HepG2 (cell line): ENCODE results near the gene CACNA1G. TPM values are rescaled to one million over a fixed set of nuclear protein-coding genes. Genes with fewer than 3 reads are reported as not detected.
A peak's percentile ranks its signal among the peaks of the same experiment; 100 is the strongest.

Experiments used
- AGO2 ChIP-seq: fragments of 200-400 bp; formaldehyde crosslinking; optimal IDR thresholded peaks from 2 replicates; pipeline ENCODE3; 2017; ENCODE audit warnings: mild to moderate bottlenecking, low read depth, low read length, moderate library complexity
- ARNTL ChIP-seq: sonication (generic); formaldehyde crosslinking; IDR thresholded peaks from 2 replicates; pipeline ENCODE4 v1.4.0; 2020; ENCODE audit warnings: mild to moderate bottlenecking, missing genetic modification reagents
- ATRX ChIP-seq: sonication (generic); formaldehyde crosslinking; IDR thresholded peaks from 2 replicates; pipeline ENCODE4 v1.4.0; 2020; ENCODE audit warnings: missing genetic modification reagents, borderline replicate concordance
- CAMTA2 ChIP-seq: sonication (generic); formaldehyde crosslinking; IDR thresholded peaks from 2 replicates; pipeline ENCODE4 v1.4.0; 2020; ENCODE audit warnings: mild to moderate bottlenecking, missing genetic modification reagents, borderline replicate concordance
- CBX5 ChIP-seq: sonication (generic); formaldehyde crosslinking; IDR thresholded peaks from 2 replicates; pipeline ENCODE4 v1.4.0; 2020; ENCODE audit warnings: missing genetic modification reagents, borderline replicate concordance
- CEBPB ChIP-seq: IDR thresholded peaks from 2 replicates; pipeline ENCODE4 v1.6.1; 2011; ENCODE audit warnings: low read depth, low read length, improper control_type of control experiment, borderline replicate concordance
- FOXJ3 ChIP-seq: sonication (generic); formaldehyde crosslinking; IDR thresholded peaks from 2 replicates; pipeline ENCODE4 v1.4.0; 2020; ENCODE audit warnings: missing genetic modification reagents, mild to moderate bottlenecking, borderline replicate concordance
- GFI1 ChIP-seq: sonication (generic); formaldehyde crosslinking; IDR thresholded peaks from 2 replicates; pipeline ENCODE4 v1.5.0; 2020; ENCODE audit warnings: missing genetic modification reagents, mild to moderate bottlenecking, borderline replicate concordance
- ISL2 ChIP-seq: sonication (generic); formaldehyde crosslinking; IDR thresholded peaks from 2 replicates; pipeline ENCODE4 v1.5.0; 2020; ENCODE audit warnings: missing genetic modification reagents
- MEIS1 ChIP-seq: sonication (generic); formaldehyde crosslinking; IDR thresholded peaks from 2 replicates; pipeline ENCODE4 v1.9.0; 2021; ENCODE audit warnings: mild to moderate bottlenecking, missing genetic modification reagents, moderate library complexity, borderline replicate concordance
- NR3C1 ChIP-seq: sonication (generic); formaldehyde crosslinking; IDR thresholded peaks from 2 replicates; pipeline ENCODE4 v1.4.0; 2020; ENCODE audit warnings: missing genetic modification reagents
- PHF5A ChIP-seq: IDR thresholded peaks from one replicate; pipeline ENCODE4 v1.6.1; 2018; ENCODE audit warnings: low read depth, missing genetic modification reagents; ENCODE audit not compliant: unreplicated experiment
- REXO4 ChIP-seq: sonication (generic); formaldehyde crosslinking; IDR thresholded peaks from 2 replicates; pipeline ENCODE4 v1.8.0; 2022; ENCODE audit warnings: missing genetic modification reagents, mild to moderate bottlenecking, borderline replicate concordance
- SNAPC2 ChIP-seq: sonication (generic); formaldehyde crosslinking; IDR thresholded peaks from 2 replicates; pipeline ENCODE4 v1.8.1; 2022; ENCODE audit warnings: mild to moderate bottlenecking, missing genetic modification reagents
- YEATS4 ChIP-seq: sonication (generic); formaldehyde crosslinking; IDR thresholded peaks from 2 replicates; pipeline ENCODE4 v1.4.0; 2020; ENCODE audit warnings: missing genetic modification reagents, borderline replicate concordance
- ZBTB38 ChIP-seq: sonication (generic); formaldehyde crosslinking; IDR thresholded peaks from 2 replicates; pipeline ENCODE4 v1.5.1; 2020; ENCODE audit warnings: mild to moderate bottlenecking, missing genetic modification reagents
- ZNF121 ChIP-seq: sonication (generic); formaldehyde crosslinking; IDR thresholded peaks from 2 replicates; pipeline ENCODE4 v1.5.0; 2020; ENCODE audit warnings: mild to moderate bottlenecking, missing genetic modification reagents
- ZNF225 ChIP-seq: sonication (generic); formaldehyde crosslinking; IDR thresholded peaks from 2 replicates; pipeline ENCODE4 v1.4.0; 2020; ENCODE audit warnings: mild to moderate bottlenecking, missing genetic modification reagents
- polyA plus RNA-seq, 8 experiments: library from polyadenylated mRNA; depleted of rRNA in 3 of 8; stranded (reverse) in 7 of 8; unstranded in 1 of 8; fragments of >200 nt; fragmentation: Illumina TruSeq in 4 of 8; extraction: Trizol in 4 of 8; gene quantifications; 2 replicates each; pipeline versions ENCODE4 v1.2.1 to v1.2.3, GENCODE V29; 2011 to 2016; ENCODE audit warnings: low read depth in 4 of 8, missing spikeins in 1 of 8, mixed read lengths in 1 of 8; ENCODE audit not compliant: insufficient read depth in 1 of 8
- total RNA-seq, 5 experiments: library from RNA; depleted of rRNA; stranded (reverse); fragments of >200 nt; fragmentation: Illumina TruSeq; extraction: Trizol; gene quantifications; 2 replicates each; pipeline ENCODE4 v1.2.3, GENCODE V29; 2016; ENCODE audit warnings: low read depth in 1 of 5
- TF ChIP-seq, protein P1 (sequence below): sonication (generic); formaldehyde crosslinking; IDR thresholded peaks from 2 replicates; pipeline ENCODE4 v1.4.0; 2020; ENCODE audit warnings: mild to moderate bottlenecking, low read depth, missing genetic modification reagents
- TF ChIP-seq, protein P2 (sequence below): sonication (generic); formaldehyde crosslinking; IDR thresholded peaks from 2 replicates; pipeline ENCODE4 v1.4.0; 2020; ENCODE audit warnings: missing genetic modification reagents, borderline replicate concordance
- TF ChIP-seq, protein P3 (sequence below): sonication (generic); formaldehyde crosslinking; IDR thresholded peaks from 2 replicates; pipeline ENCODE4 v1.4.0; 2020; ENCODE audit warnings: mild to moderate bottlenecking, missing genetic modification reagents
- TF ChIP-seq, protein P4 (sequence below): IDR thresholded peaks from 2 replicates; pipeline ENCODE4 v1.6.1; 2016; ENCODE audit warnings: missing compliant biosample characterization, missing genetic modification reagents, borderline replicate concordance
- TF ChIP-seq, protein P5 (sequence below): sonication (generic); formaldehyde crosslinking; IDR thresholded peaks from 2 replicates; pipeline ENCODE4 v1.5.0; 2020; ENCODE audit warnings: mild to moderate bottlenecking, missing genetic modification reagents, moderate library complexity

The CACNA1G gene
- total and polyA plus RNA-seq, 2 of the 13 experiments (the other 11 are each of a cell fraction or from before 2014, with no cell fraction given): 0.02 TPM; not detected in 1

DNA sequence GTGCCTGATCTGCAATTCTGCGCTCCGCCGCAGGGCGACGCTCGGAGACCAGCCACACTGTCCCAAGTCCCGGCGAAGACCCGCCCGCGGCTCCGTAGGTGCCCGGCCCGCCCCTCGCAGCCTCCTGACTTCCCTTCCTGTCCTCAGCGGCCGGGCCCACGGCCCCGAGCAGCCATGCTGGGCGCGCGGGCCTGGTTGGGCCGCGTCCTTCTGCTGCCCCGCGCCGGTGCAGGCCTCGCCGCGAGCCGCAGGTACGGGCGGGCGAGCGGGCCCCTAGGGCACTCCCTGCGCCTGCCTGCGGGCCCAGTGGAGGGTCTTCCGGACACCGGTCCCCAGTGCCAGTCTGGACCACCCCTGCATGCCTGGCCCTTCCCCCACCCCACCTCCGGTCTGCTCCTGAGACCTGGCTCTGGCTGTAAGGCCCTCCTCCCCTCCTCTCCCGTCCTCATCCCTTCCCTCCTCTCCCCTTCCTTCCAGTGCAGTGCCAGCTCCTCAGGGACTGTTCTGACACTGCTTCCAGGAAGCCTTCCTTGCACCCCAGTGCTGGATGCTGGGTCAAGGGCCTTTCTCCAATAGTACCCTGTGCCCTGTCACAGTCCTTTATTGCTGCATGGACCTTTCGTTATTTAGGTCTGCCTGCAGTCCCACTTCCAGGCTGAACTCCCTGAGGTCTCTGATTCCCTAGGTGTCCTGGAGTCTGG lies 13.3 kb upstream of the CACNA1G start, which contains the start of gene SPATA20 (continued):
- TF ChIP-seq ATRX (CRISPR knock-in tag) (no peak), CBX5 (0 out of 2 replicates have a peak, but pooled peaks have one; percentile 19), GFI1 (CRISPR knock-in tag) (peak; percentile 16; the same call in 1 of the 2 replicates), CAMTA2 (CRISPR knock-in tag) (0 out of 2 replicates have a peak, but pooled peaks have one; percentile 34), PHF5A (CRISPR knock-in tag) (peak; percentile 72), SNAPC2 (CRISPR knock-in tag) (0 out of 2 replicates have a peak, but pooled peaks have one; percentile 1), MEIS1 (CRISPR knock-in tag) (0 out of 2 replicates have a peak, but pooled peaks have one; percentile 52), ARNTL (CRISPR knock-in tag) (peak; percentile 68), CEBPB (no peak), YEATS4 (CRISPR knock-in tag) (peak; percentile 84), ZNF121 (no peak), NR3C1 (CRISPR knock-in tag) (no peak), ISL2 (CRISPR knock-in tag) (peak; percentile 83), FOXJ3 (CRISPR knock-in tag) (no peak), ZBTB38 (CRISPR knock-in tag) (peak; percentile 84), ZNF225 (peak; percentile 80; the same call in 1 of the 2 replicates), REXO4 (CRISPR knock-in tag) (no peak), AGO2 (no peak)
- TF ChIP-seq, protein P1, sequence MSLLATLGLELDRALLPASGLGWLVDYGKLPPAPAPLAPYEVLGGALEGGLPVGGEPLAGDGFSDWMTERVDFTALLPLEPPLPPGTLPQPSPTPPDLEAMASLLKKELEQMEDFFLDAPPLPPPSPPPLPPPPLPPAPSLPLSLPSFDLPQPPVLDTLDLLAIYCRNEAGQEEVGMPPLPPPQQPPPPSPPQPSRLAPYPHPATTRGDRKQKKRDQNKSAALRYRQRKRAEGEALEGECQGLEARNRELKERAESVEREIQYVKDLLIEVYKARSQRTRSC (CRISPR knock-in tag): 0 out of 2 replicates have a peak, but pooled peaks have one; percentile 43
- TF ChIP-seq, protein P2, sequence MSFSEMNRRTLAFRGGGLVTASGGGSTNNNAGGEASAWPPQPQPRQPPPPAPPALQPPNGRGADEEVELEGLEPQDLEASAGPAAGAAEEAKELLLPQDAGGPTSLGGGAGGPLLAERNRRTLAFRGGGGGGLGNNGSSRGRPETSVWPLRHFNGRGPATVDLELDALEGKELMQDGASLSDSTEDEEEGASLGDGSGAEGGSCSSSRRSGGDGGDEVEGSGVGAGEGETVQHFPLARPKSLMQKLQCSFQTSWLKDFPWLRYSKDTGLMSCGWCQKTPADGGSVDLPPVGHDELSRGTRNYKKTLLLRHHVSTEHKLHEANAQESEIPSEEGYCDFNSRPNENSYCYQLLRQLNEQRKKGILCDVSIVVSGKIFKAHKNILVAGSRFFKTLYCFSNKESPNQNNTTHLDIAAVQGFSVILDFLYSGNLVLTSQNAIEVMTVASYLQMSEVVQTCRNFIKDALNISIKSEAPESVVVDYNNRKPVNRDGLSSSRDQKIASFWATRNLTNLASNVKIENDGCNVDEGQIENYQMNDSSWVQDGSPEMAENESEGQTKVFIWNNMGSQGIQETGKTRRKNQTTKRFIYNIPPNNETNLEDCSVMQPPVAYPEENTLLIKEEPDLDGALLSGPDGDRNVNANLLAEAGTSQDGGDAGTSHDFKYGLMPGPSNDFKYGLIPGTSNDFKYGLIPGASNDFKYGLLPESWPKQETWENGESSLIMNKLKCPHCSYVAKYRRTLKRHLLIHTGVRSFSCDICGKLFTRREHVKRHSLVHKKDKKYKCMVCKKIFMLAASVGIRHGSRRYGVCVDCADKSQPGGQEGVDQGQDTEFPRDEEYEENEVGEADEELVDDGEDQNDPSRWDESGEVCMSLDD (CRISPR knock-in tag): peak; percentile 81
- TF ChIP-seq, protein P3, sequence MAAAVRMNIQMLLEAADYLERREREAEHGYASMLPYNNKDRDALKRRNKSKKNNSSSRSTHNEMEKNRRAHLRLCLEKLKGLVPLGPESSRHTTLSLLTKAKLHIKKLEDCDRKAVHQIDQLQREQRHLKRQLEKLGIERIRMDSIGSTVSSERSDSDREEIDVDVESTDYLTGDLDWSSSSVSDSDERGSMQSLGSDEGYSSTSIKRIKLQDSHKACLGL (CRISPR knock-in tag): peak; percentile 82
- TF ChIP-seq, protein P4, sequence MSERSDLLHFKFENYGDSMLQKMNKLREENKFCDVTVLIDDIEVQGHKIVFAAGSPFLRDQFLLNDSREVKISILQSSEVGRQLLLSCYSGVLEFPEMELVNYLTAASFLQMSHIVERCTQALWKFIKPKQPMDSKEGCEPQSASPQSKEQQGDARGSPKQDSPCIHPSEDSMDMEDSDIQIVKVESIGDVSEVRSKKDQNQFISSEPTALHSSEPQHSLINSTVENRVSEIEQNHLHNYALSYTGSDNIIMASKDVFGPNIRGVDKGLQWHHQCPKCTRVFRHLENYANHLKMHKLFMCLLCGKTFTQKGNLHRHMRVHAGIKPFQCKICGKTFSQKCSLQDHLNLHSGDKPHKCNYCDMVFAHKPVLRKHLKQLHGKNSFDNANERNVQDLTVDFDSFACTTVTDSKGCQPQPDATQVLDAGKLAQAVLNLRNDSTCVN (CRISPR knock-in tag): no peak
- TF ChIP-seq, protein P5, sequence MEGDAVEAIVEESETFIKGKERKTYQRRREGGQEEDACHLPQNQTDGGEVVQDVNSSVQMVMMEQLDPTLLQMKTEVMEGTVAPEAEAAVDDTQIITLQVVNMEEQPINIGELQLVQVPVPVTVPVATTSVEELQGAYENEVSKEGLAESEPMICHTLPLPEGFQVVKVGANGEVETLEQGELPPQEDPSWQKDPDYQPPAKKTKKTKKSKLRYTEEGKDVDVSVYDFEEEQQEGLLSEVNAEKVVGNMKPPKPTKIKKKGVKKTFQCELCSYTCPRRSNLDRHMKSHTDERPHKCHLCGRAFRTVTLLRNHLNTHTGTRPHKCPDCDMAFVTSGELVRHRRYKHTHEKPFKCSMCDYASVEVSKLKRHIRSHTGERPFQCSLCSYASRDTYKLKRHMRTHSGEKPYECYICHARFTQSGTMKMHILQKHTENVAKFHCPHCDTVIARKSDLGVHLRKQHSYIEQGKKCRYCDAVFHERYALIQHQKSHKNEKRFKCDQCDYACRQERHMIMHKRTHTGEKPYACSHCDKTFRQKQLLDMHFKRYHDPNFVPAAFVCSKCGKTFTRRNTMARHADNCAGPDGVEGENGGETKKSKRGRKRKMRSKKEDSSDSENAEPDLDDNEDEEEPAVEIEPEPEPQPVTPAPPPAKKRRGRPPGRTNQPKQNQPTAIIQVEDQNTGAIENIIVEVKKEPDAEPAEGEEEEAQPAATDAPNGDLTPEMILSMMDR (CRISPR knock-in tag): peak; percentile 99
